ENCODE data around the gene PRKAR1B.

Gene PRKAR1B

GRCh38 chr7:633381-634018, 93.6 kb downstream of the PRKAR1B start:
- H3K4me3 ChIP-seq (replicated peaks in 1 of 2; ENCODE audit: low read depth in 2 of 2, low read length in 2 of 2), result no peak overlapping the region
- TF ChIP-seq, protein P1, sequence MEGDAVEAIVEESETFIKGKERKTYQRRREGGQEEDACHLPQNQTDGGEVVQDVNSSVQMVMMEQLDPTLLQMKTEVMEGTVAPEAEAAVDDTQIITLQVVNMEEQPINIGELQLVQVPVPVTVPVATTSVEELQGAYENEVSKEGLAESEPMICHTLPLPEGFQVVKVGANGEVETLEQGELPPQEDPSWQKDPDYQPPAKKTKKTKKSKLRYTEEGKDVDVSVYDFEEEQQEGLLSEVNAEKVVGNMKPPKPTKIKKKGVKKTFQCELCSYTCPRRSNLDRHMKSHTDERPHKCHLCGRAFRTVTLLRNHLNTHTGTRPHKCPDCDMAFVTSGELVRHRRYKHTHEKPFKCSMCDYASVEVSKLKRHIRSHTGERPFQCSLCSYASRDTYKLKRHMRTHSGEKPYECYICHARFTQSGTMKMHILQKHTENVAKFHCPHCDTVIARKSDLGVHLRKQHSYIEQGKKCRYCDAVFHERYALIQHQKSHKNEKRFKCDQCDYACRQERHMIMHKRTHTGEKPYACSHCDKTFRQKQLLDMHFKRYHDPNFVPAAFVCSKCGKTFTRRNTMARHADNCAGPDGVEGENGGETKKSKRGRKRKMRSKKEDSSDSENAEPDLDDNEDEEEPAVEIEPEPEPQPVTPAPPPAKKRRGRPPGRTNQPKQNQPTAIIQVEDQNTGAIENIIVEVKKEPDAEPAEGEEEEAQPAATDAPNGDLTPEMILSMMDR (IDR thresholded peaks at IDR 0.05; ENCODE audit: low read depth, low read length), result no peak
- no peak for DNase-seq (ENCODE audit: low read depth in 2 of 2)

DNA sequence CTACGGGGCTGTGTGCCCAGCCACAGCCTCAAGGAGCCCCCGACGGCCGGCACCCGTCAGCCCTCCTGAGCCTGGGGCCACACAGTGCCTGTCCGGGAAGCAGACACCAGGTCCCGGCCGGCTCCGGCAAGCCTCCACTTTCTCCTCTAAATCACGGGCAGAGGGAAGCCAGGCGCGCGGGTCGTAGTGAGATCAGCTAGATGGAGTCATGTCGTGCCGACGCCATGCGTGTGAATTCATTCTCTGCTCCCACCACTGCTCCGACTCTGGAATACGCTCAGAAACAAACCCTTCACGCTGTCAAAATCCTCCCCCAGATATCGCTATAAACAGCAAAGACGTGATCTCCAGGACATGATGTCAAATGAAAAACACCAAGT, 94.3 kb downstream of the PRKAR1B start:
- DNase-seq (ENCODE audit: low read depth in 2 of 2), result no peak
- H3K4me3 ChIP-seq (replicated peaks in 1 of 2; ENCODE audit: low read depth in 2 of 2, low read length in 2 of 2), result no peak overlapping the region
- TF ChIP-seq, protein P1 (IDR thresholded peaks at IDR 0.05; ENCODE audit: low read depth, low read length), result no peak

GRCh38 chr7:631964-632830, 94.9 kb downstream of the PRKAR1B start:
- TF ChIP-seq, protein P1 (IDR thresholded peaks at IDR 0.05; ENCODE audit: low read depth, low read length), result no peak
- DNase-seq (ENCODE audit: low read depth in 2 of 2), result no peak
- no peak overlapping the region for H3K4me3 ChIP-seq (replicated peaks in 1 of 2; ENCODE audit: low read depth in 2 of 2, low read length in 2 of 2)

DNA sequence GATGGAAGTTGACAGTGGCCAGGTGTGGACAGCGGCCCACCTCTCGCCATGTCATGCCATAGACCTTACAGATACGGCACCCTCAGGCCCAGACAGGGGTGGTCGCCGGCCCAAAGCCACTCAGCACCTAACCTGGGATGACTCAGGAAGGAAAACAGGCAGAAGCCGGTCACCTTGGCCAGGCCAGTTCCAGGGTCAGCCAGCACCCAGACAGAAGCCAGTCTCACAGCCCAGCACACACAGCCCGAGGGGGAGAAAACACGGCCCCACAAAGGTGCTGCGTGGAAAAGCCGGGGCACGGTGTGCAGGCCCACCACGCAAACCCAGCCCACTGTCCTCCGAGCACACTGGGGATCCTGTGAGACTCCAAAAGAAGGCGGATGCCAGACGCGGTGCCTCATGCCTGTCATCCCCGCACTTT, 95.8 kb downstream of the PRKAR1B start:
- no peak overlapping the region for H3K4me3 ChIP-seq (replicated peaks in 1 of 2; ENCODE audit: low read depth in 2 of 2, low read length in 2 of 2)
- TF ChIP-seq, protein P1 (IDR thresholded peaks at IDR 0.05; ENCODE audit: low read depth, low read length), result no peak

GRCh38 chr7:630539-630938, 96.5 kb downstream of the PRKAR1B start:
- no peak overlapping the region for H3K4me3 ChIP-seq (replicated peaks in 1 of 2; ENCODE audit: low read depth in 2 of 2, low read length in 2 of 2)
- no peak for DNase-seq (ENCODE audit: low read depth in 2 of 2)

More for the DNA sequence above, 95.8 kb downstream of the PRKAR1B start:
- DNase-seq (ENCODE audit: low read depth in 2 of 2), result no peak

GRCh38 chr7:630111-630511, 97.0 kb downstream of the PRKAR1B start:
- TF ChIP-seq, protein P1 (IDR thresholded peaks at IDR 0.05; ENCODE audit: low read depth, low read length), result no peak
- H3K4me3 ChIP-seq (replicated peaks in 1 of 2; ENCODE audit: low read depth in 2 of 2, low read length in 2 of 2), result no peak overlapping the region
- no peak for DNase-seq (ENCODE audit: low read depth in 2 of 2)

More at GRCh38 chr7:630539-630938, 96.5 kb downstream of the PRKAR1B start:
- TF ChIP-seq, protein P1 (IDR thresholded peaks at IDR 0.05; ENCODE audit: low read depth, low read length), result no peak
